ENCODE measurements around the gene C9orf78.
"Not testable (repeated sequence)": the region's sequence is repeated elsewhere in the genome, so short reads cannot be mapped to it uniquely, and the experiment has no call there.

Gene C9orf78

DNA sequence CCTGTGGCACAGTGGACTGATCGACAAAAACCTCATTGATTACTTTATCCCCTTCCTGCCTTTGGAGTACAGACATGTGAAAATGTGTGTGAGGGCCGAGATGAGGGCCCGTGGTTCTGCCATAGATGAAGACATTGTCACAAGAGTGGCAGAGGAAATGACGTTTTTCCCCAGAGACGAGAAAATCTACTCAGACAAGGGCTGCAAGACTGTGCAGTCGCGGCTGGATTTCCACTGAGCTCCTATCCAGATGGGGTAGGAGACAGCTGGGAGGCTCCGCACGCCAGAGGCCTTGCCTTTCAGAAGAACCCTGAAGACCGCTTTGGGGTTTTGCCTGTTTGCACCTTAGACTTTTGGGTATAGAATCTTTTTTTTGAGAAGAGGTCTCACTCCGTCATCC is 25.7 kb downstream of the C9orf78 start:
- no peak for DNase-seq

GRCh38 chr9:129806061-129806460 is 29.0 kb downstream of the C9orf78 start:
- no peak for DNase-seq

DNA sequence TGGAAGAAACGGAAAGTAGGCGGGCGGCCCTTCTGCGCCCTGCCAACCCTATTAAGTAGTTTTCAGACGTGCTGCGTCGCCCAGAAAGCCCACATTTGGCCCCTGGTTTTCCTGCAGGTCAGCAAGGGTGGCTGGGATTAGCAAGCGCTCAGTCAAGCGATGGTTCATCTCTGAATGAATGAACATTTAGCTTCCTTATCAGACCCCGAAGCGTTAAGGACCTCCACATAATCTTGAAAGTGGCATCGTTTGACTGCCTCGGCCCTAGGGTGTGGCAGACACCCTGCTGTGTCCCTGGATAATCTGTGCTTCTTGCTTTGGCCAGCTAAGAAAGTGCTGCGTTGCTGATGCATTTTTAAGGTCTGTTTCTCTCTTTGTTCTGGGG is 31.4 kb downstream of the C9orf78 start:
- DNase-seq = no peak

DNA sequence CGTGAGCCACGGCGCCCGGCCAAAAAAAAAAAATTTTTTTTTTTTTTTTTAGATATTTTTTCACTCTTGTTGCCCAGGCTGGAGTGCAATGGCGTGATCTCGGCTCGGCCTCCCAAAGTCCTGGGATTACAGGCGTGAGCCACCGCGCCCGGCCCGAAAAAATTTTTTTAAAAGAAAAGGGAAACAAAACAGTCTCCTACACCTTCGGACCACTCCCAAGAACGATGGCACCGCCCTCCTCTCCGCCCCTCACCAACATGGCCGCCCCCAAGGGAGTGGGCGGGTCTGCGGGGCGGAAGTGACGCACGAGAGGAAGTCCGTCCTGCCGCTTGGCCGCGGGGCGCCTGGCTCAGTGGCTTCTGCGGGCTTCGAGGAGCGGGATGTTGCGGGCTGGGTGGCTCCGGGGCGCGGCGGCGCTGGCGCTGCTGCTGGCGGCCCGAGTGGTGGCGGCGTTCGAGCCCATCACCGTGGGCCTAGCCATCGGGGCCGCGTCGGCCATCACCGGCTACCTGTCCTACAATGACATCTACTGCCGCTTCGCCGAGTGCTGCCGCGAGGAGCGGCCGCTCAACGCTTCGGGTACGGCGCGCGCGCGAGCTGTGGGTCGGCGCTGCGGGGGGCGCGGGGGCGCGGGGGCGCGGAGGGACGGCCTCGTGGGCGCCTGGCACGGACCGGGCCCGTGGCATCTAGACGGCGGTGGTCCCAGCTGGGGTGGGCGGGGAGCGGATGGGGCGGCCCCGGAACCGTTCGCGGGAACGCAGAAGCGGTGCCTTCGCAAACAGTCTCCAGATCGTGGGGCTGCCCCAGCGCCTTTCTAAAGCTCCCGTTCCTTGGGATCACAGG is 32.0 kb downstream of the C9orf78 start, which contains the start of gene TOR1B:
TSS of gene TOR1B (plus strand) at position 352 of the 843 bp plus-strand sequence. CDS start at position 381, 29 bp downstream.
- DNase-seq = peak; percentile 94

DNA sequence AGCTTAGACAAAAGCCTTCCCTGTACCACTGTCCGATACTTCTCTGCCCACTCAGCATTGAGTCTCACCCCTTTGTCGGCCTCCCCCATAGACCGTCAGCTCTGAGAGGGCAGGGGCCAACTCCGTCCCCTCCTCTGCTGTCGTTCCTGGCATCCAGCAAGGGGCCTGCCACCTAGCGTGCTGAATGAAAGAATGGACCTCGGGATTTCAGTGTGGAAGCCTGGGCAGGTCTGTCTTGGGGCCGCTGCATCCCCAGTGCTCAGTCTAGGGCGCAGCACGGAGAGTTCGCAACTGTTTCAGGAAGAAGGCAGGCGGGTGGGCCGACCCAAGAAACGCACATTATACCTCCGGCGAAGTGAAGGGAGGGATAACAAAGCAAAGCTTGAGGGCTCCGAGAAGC is 33.6 kb downstream of the C9orf78 start:
- DNase-seq = no peak

GRCh38 chr9:129798973-129799372 is 36.1 kb downstream of the C9orf78 start:
- DNase-seq = no peak

DNA sequence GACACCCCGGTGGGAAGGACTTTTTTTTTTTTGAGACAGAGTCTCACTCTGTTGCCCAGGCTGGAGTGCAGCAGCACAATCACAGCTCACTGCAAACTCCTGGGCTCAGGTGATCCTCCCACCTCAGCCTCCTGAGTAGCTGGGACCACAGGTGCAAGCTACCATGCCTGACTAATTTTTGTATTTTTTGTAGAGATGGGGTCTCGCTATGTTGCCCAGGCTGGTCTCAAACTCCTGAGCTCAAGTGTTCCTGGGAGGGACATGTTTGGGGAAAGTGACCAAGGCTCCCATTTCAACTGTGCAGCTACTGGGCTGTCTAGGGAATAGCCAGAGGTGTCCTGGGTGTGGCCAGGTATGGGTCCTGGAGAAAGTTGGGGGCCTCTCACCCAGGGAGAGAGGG is 39.0 kb downstream of the C9orf78 start:
- DNase-seq = not testable (repeated sequence)

- DNase-seq = no peak
Observed at GRCh38 chr9:129794549-129794948, 40.5 kb downstream of the C9orf78 start.

GRCh38 chr9:129786481-129786880 is 48.6 kb downstream of the C9orf78 start:
- DNase-seq = no peak

GRCh38 chr9:129785866-129786265 is 49.2 kb downstream of the C9orf78 start:
- no peak for DNase-seq

- not testable (repeated sequence) for DNase-seq
Observed at GRCh38 chr9:129784970-129785369, 50.1 kb downstream of the C9orf78 start.

DNA sequence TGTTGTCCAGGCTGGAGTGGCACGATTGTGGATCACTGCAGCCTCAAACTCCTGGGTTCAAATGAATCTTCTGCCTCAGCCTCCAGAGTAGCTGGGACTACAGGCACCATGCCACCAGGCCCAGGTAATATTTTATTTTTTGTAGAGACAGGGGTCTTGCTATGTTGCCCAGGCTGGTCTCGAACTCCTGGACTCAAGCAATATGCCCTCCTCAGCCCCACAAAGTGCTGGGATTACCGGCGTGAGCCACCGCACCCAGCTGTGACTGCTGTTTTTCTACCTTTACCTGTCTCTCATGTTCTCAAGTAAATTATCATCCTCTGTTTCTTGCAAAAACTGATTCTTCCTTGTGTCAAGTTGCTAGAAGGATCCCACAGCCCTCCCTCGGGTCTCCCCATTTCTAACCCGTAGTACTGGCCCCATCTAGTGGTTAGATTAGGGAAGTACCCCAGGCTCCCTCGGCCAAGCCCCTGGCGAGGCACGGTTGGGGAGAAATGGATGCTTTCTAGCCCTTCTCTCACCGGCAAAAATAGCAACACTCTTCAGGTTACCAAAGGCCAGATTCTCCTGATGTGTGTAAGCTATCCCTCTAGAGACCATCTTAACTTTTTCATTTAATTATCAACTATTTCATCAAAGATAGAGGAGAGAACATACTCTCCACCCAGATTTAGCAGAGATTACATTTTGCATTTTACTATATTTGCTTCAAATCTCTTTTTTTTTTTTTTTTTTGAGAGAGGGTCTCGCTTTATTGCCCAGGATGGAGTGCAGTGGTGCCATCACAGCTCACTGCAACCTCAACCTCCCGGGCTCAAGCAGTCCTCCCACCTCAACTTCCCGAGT is 51.3 kb downstream of the C9orf78 start:
- peak; percentile 73 for DNase-seq

- peak; percentile 64 for DNase-seq
Observed at GRCh38 chr9:129781981-129782380, 53.1 kb downstream of the C9orf78 start.

- DNase-seq = no peak
Observed at GRCh38 chr9:129781131-129781530, 53.9 kb downstream of the C9orf78 start.

GRCh38 chr9:129779560-129780190 is 55.4 kb downstream of the C9orf78 start:
- no peak for DNase-seq

GRCh38 chr9:129778469-129778868 is 56.6 kb downstream of the C9orf78 start:
- DNase-seq = no peak

DNA sequence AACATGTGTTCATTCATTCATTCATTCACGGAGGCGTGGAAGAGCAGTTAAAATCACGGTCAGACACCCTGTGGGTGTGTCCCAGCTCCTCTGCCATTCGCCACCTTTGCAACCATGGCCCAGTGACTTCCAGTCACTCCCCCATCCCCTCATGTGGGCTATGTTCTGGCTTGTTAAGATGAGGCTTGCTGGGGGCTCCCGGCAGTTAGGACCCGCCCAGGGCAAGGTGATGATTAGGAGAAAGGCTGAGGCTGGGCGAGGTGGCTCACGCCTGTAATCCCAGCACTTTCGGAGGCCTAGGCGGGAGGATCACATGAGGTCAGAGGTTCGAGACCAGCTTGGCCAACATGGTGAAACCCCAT is 57.3 kb downstream of the C9orf78 start:
- no peak for DNase-seq

All from fibroblast of skin of right quadriceps (primary cell).